NCI-H1436 treated with DMSO at 0.1 percent for 48 hours (cell line): ENCODE measurements around the gene CEACAM16.

ENCODE experiments used
- DNase-seq: peaks from one replicate; lab custom pipeline; 2025; lab: John Stamatoyannopoulos, UW

The CEACAM16 gene

DNA sequence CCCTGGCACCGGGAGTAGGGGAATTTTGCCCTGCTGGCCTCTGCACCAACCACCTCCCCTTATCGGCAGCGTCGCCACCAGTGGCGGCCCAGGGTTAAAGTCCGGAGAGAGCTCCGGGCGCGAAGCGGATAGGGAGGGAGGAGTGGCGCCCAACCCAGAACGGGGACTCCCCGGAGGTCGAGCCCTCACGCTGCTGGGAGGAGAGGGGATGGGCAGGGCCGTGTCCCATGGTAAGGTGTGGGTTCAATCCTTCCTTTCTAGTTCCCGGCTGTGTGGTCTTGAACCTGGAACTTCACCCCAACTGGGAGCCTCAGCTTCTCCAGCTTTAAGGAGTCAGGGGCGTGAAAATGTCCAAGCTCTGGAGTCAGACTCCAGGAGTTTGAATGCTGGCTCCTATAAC, 26.3 kb downstream of the CEACAM16 start:
- no peak for DNase-seq

- DNase-seq: no peak
These were observed 26.7 kb downstream of the CEACAM16 start for GRCh38 chr19:44725684-44726083.

DNA sequence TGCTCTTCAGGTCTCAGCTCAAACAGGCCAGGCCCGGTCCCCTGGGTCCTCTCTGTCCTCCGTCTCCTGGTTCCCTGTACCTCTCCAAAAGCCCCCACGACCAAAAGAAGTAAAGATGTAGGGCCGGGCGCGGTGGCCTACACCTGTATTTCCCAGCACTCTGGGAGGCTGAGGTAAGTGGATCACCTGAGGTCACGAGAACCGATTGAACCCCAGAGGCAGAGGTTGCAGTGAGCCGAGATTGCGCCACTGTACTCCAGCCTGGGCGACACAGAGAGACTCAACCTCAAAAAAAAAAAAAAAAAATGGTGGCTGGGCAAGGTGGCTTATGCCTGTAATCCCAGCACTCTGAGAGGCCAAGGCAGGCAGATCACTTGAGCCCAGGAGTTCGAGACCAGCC, 27.5 kb downstream of the CEACAM16 start:
- DNase-seq: no peak

DNA sequence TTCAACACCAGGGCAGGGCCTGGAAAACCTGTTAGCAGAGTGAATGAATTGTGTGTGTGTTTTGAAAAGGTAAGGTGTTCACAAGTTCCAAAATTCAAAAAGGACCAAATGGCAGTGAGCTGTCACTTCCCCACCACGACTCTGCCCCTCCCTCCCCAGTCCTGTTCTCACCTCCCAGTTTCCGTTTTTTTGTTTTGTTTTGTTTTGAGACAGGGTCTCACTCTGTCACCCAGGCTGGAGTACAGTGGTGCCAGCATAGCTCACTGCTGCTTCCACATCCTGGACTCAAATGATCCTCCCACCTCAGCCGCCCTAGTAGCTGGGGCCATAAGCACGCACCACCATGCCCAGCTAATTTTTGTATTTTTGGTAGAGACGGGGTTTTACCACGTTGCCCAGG, 29.2 kb downstream of the CEACAM16 start:
- DNase-seq: no peak

DNA sequence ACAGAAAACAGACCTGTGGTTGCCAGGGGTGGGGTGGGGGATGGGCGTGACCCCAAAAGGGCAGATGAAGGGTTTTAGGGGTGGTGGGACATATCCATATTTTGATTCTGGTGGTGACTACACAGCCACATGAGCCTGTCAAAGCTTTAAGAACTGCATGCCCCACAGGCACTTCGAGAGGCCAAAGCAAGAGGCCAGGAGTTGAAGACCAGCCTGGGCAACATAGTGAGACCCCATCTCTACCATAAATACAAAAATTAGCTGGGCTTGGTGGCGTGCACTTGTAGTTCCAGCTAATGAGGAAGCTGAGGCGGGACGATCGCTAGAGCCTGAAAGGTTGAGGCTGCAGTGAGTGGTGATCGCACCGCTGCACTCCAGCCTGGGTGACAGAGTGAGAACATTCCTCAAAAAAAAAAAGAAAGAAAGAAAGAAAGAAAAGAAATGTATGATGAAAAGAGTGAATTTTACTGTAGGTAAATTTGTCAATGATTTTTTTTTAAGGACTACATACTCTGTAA, 30.6 kb downstream of the CEACAM16 start:
- no peak for DNase-seq

GRCh38 chr19:44731081-44731480, 32.1 kb downstream of the CEACAM16 start:
- DNase-seq: no peak

- no peak for DNase-seq
These were observed 32.7 kb downstream of the CEACAM16 start for GRCh38 chr19:44731622-44732021.

GRCh38 chr19:44732235-44733014, 33.5 kb downstream of the CEACAM16 start:
- no peak for DNase-seq

- DNase-seq: no peak
These were observed 35.4 kb downstream of the CEACAM16 start for GRCh38 chr19:44734357-44734756.

DNA sequence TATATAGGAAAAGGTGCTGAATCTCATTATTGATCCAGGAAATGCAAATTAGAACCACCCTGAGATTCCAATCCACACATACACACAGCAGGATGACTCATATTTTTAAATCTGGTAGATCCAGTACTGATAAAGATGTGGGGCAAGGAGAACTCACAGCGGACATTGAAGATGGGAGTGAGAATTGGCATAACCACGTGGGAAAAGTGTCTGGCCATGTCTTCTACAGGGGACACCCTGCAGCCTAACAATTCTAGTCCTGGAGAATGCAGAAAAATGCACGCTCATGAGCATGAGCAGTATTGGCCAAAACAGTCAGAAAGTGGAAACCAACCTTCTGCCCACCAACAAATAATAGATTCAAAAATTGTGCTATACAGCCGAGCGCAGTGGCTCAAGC, 36.1 kb downstream of the CEACAM16 start:
- no peak for DNase-seq

GRCh38 chr19:44737238-44738071, 38.5 kb downstream of the CEACAM16 start:
- no peak for DNase-seq

GRCh38 chr19:44738136-44738535, 39.2 kb downstream of the CEACAM16 start:
- no peak for DNase-seq

- no peak for DNase-seq
These were observed 39.9 kb downstream of the CEACAM16 start for GRCh38 chr19:44738603-44739558.

- no peak for DNase-seq
These were observed 41.4 kb downstream of the CEACAM16 start for GRCh38 chr19:44740351-44740824.

- DNase-seq: no peak
These were observed 42.3 kb downstream of the CEACAM16 start for GRCh38 chr19:44741258-44741731.

- DNase-seq: no peak
These were observed 42.9 kb downstream of the CEACAM16 start for GRCh38 chr19:44741841-44742329.

DNA sequence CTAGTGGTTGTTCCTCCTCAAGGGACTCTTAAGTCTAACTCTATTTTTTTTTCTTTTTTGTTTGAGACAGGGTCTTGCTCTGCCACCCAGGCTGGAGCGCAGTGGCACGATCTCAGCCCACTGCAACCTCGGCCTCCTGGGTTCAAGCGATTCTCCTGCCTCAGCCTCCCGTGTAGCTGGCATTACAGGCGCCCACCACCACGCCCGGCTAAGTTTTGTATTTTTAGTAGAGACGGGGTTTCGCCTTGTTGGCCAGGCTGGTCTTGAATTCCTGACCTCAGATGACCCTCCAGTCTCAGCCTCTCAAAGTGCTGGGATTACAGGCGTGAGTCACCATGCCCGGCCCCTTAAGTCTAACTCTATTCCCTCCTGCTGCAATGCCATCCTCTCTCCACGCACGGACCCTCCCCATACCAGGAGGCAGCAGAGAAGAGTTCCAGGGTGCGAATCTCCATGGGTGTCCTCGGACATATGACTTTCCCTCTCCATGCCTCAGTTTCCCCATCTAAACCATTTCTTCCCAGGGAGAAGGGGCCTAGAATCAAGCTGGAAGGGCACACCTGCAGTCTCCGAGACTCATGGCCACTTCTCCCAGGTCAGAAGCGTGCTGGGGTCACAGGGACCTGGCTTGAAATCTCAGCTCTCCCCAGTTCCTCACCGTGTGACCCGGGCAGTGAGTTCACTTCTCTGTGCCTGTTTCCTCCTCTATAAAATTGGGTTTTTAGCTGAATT, 43.5 kb downstream of the CEACAM16 start:
- DNase-seq: no peak

GRCh38 chr19:44744871-44745332, 46.0 kb downstream of the CEACAM16 start:
- DNase-seq: no peak

GRCh38 chr19:44745341-44745831, 46.4 kb downstream of the CEACAM16 start:
- no peak for DNase-seq

DNA sequence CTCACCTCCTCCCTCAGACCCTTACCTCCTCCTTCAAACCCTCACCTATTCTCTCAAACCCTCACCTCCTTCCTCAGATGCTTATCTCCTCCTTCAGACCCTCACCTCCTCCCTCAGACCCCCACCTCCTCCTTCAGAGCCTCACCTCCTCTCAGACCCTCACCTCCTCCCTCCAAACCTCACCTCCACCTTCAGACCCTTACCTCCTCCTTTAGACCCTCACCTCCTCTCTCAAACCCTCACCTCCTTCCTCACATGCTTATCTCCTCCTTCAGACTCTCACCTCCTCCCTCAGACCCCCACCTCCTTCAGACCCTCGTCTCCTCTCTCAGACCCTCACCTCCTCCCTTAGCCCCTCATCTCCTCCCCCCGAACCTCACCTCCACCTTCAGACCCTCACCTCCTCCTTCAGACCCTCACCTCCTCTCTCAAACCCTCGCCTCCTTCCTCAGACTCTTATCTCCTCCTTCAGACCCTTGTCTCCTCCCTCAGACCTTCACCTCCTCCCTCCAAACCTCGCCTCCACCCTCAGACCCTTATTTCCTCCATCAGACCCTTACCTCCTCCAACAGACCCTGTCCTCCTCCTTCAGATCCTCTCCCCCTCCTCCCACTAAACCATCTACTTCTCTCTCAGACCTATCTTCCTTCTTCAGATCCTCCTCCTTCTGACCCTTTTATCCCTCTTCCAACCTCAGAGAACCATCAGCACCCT, 47.1 kb downstream of the CEACAM16 start:
- DNase-seq: no peak
